MCF 10A (cell line): ENCODE measurements around the gene ABLIM3. TPM values are rescaled to one million over a fixed set of nuclear protein-coding genes. Genes with fewer than 3 reads are reported as not detected.

Experiments
- BruUV-seq: library from RNA; stranded (reverse); fragments of 400-500 nt; replicated peaks from 2 replicates; lab custom pipeline; 2021; lab: Mats Ljungman, UMichigan
- CTCF ChIA-PET: fragments of 300-600 bp; sonication (Branson Sonifier 250); formaldehyde crosslinking; extraction: SDS; loops from one replicate; lab custom pipeline; 2021; ENCODE audit warnings: antibody characterized with exemption, inconsistent platforms; lab: Yijun Ruan, JAX
- POLR2A ChIA-PET: fragments of 300-600, 350-650 bp; sonication (Branson Sonifier 250); formaldehyde crosslinking; extraction: SDS; loops from one replicate; lab custom pipeline; 2020; ENCODE audit warnings: antibody characterized with exemption, inconsistent platforms; lab: Yijun Ruan, JAX
- DNase-seq: peaks from one replicate; pipeline ENCODE4 v3.0.0-alpha.2; 2018; ENCODE audit not compliant: unreplicated experiment
- H3K27ac Mint-ChIP-seq: one replicate; pipeline ENCODE4 v1.8.0; 2022; ENCODE audit warnings: mild to moderate bottlenecking, low read depth, mixed read lengths; ENCODE audit not compliant: unreplicated experiment
- H3K27me3 Mint-ChIP-seq: one replicate; pipeline ENCODE4 v1.8.0; 2022; ENCODE audit warnings: mixed read lengths; ENCODE audit not compliant: insufficient read depth, unreplicated experiment
- H3K36me3 Mint-ChIP-seq: one replicate; pipeline ENCODE4 v1.8.0; 2022; ENCODE audit warnings: mild to moderate bottlenecking, moderate library complexity, mixed read lengths; ENCODE audit not compliant: insufficient read depth, unreplicated experiment
- H3K4me1 Mint-ChIP-seq: one replicate; pipeline ENCODE4 v1.8.0; 2022; ENCODE audit warnings: mixed read lengths; ENCODE audit not compliant: insufficient read depth, unreplicated experiment
- H3K4me3 Mint-ChIP-seq: one replicate; pipeline ENCODE4 v1.8.0; 2022; ENCODE audit warnings: mild to moderate bottlenecking, moderate library complexity, mixed read lengths; ENCODE audit not compliant: unreplicated experiment
- H3K9me3 Mint-ChIP-seq: one replicate; pipeline ENCODE4 v1.8.0; 2022; ENCODE audit warnings: mixed read lengths; ENCODE audit not compliant: unreplicated experiment
- intact Hi-C: fragments of 100-400 bp; cut with micrococcal nuclease; formaldehyde crosslinking; loops from 2 replicates; pipeline ENCODE4 v1.14.1; 2022
- total RNA-seq: library from RNA; stranded (reverse); gene quantifications from 2 replicates; pipeline ENCODE4 v1.2.3, GENCODE V29; 2022
- TF ChIP-seq, protein P1 (sequence below): fragments of 200-600 bp; IDR thresholded peaks from one replicate; pipeline ENCODE4 v1.8.0; 2022; ENCODE audit warnings: antibody characterized with exemption, mild to moderate bottlenecking; ENCODE audit not compliant: unreplicated experiment

Gene ABLIM3
- total RNA-seq, 1 experiment from 2014 or later, result 168 TPM

GRCh38 chr5:149130121-149130914 lies 11.0 kb upstream of the ABLIM3 start:
- POLR2A ChIA-PET, result interaction anchor here (0.7 to 8.6 kb wide), 21 partner anchors 11 to 718 kb away, joined by 3 to 114 read pairs (median 5); partner anchors contain the start of gene ABLIM3

DNA sequence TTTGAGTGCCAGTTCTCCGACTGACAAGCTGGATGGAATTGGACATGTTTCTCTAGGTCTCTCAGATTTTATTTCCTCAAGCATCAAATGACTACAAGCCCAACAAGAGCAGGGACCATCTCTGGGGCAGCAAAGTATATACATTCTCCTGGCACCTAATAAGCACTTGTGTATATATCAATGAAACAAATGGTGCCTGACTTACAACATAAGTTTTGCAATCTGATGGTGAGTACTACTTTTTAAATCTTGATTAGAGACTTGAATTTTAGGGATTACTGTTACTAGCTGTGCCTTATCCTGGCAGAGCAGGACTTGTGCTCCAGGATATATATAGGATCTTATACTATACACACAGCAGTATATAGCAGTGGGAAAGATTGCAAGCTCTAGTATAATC lies 8.8 kb upstream of the ABLIM3 start:
- H3K4me3 Mint-ChIP-seq, result no peak overlapping the region
- ChIA-PET POLR2A (interaction anchor here (0.6 to 8.6 kb wide), 5 partner anchors 9 to 950 kb away, joined by 3 to 114 read pairs (median 4); partner anchors contain the start of gene ABLIM3), CTCF (interaction anchor here (0.5 to 18.5 kb wide), 14 partner anchors 9 to 353 kb away, joined by 3 to 426 read pairs (median 6); partner anchors contain the start of gene ABLIM3)
- no peaks in the 10 kb centered on the region for H3K9me3 Mint-ChIP-seq
- H3K36me3 Mint-ChIP-seq, result no peaks in the 10 kb centered on the region
- no TSS peak for BruUV-seq
- H3K4me1 Mint-ChIP-seq, result peaks cover 80% of the 10 kb centered on the region
- intact Hi-C loops, result loop anchor here (5.0 kb wide), 1 partner anchor 430 kb away; no protein-coding TSS in a partner anchor
- no peaks in the 10 kb centered on the region for H3K27me3 Mint-ChIP-seq
- TF ChIP-seq, protein P1, sequence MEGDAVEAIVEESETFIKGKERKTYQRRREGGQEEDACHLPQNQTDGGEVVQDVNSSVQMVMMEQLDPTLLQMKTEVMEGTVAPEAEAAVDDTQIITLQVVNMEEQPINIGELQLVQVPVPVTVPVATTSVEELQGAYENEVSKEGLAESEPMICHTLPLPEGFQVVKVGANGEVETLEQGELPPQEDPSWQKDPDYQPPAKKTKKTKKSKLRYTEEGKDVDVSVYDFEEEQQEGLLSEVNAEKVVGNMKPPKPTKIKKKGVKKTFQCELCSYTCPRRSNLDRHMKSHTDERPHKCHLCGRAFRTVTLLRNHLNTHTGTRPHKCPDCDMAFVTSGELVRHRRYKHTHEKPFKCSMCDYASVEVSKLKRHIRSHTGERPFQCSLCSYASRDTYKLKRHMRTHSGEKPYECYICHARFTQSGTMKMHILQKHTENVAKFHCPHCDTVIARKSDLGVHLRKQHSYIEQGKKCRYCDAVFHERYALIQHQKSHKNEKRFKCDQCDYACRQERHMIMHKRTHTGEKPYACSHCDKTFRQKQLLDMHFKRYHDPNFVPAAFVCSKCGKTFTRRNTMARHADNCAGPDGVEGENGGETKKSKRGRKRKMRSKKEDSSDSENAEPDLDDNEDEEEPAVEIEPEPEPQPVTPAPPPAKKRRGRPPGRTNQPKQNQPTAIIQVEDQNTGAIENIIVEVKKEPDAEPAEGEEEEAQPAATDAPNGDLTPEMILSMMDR, result no peak
- DNase-seq, result no peak
- no peak overlapping the region for H3K27ac Mint-ChIP-seq

More at GRCh38 chr5:149130121-149130914, 11.0 kb upstream of the ABLIM3 start:
- Mint-ChIP-seq H3K4me1 (peaks cover 84% of the 10 kb centered on the region), H3K9me3 (no peaks in the 10 kb centered on the region), H3K27ac (peak overlapping the region; percentile 84), H3K4me3 (peak overlapping the region; percentile 9), H3K27me3 (no peaks in the 10 kb centered on the region), H3K36me3 (peaks cover 6% of the 10 kb centered on the region)
- DNase-seq, result peak; percentile 66
- BruUV-seq, result no TSS peak
- intact Hi-C loops, result loop anchor here (1.0 to 5.0 kb wide), 7 partner anchors 21 to 432 kb away; no protein-coding TSS in a partner anchor
- TF ChIP-seq, protein P1, result peak; percentile 65
- CTCF ChIA-PET, result interaction anchor here (0.5 to 18.5 kb wide), 51 partner anchors 8 to 432 kb away, joined by 3 to 426 read pairs (median 4); partner anchors contain the start of gene ABLIM3

- Mint-ChIP-seq H3K4me3 (peak overlapping the region; percentile 33), H3K36me3 (no peaks in the 10 kb centered on the region), H3K27me3 (no peaks in the 10 kb centered on the region), H3K27ac (peak overlapping the region; percentile 88), H3K4me1 (peaks cover 70% of the 10 kb centered on the region), H3K9me3 (no peaks in the 10 kb centered on the region)
- DNase-seq, result peak; percentile 99
- ChIA-PET POLR2A (interaction anchor here (0.7 to 8.6 kb wide), 11 partner anchors 8 to 324 kb away, joined by 3 to 114 read pairs (median 4); partner anchors contain the start of gene ABLIM3), CTCF (interaction anchor here (0.5 to 18.5 kb wide), 16 partner anchors 8 to 988 kb away, joined by 3 to 426 read pairs (median 3); partner anchors contain the start of gene ABLIM3)
- BruUV-seq, result no TSS peak
- intact Hi-C loops, result loop anchor here (5.0 kb wide), 1 partner anchor 428 kb away; no protein-coding TSS in a partner anchor
- TF ChIP-seq, protein P1, result no peak
These were observed 7.2 kb upstream of the ABLIM3 start for GRCh38 chr5:149133795-149134777.
